ENCODE results near the gene TK1.
A peak's percentile ranks its signal among the peaks of the same experiment; 100 is the strongest.

TK1 gene

GRCh38 chr17:78130090-78130436, 56.8 kb downstream of the TK1 start:
- no peak overlapping the region for H3K4me3 ChIP-seq (ENCODE audit: low read depth, low read length)
- peaks cover 26% of the 10 kb centered on the region for H3K4me1 ChIP-seq (ENCODE audit: control insufficient read depth, insufficient read depth, low read length)
- no peaks in the 10 kb centered on the region for H3K36me3 ChIP-seq (ENCODE audit: control insufficient read depth, insufficient read depth, low read length)
- no peak overlapping the region for H3K27ac ChIP-seq (ENCODE audit: low read depth, low read length)
- peaks cover 35% of the 10 kb centered on the region for H3K27me3 ChIP-seq (ENCODE audit: control insufficient read depth, insufficient read depth, low read length)
- no peaks in the 10 kb centered on the region for H3K9me3 ChIP-seq (ENCODE audit: control insufficient read depth, insufficient read depth, low read length)
- no peak overlapping the region for H3K9ac ChIP-seq (ENCODE audit: low read depth, low read length)

- H3K36me3 ChIP-seq (ENCODE audit: control insufficient read depth, insufficient read depth, low read length), result no peaks in the 10 kb centered on the region
These were observed 57.3 kb downstream of the TK1 start for GRCh38 chr17:78129351-78130089.

GRCh38 chr17:78128551-78129350, 58.1 kb downstream of the TK1 start, which contains the start of gene TMC6:
TMC6 (minus strand) TSS chr17:78128755; CDS start chr17:78126832, 1,923 bp downstream.
- Histone ChIP-seq H3K36me3 (ENCODE audit: control insufficient read depth, insufficient read depth, low read length) (peaks cover 2% of the 10 kb centered on the region), H3K9me3 (ENCODE audit: control insufficient read depth, insufficient read depth, low read length) (no peaks in the 10 kb centered on the region), H3K4me3 (ENCODE audit: low read depth, low read length) (peak within 1 kb of the TSS; percentile 71), H3K27me3 (ENCODE audit: control insufficient read depth, insufficient read depth, low read length) (peaks cover 31% of the 10 kb centered on the region), H3K4me1 (ENCODE audit: control insufficient read depth, insufficient read depth, low read length) (peaks cover 26% of the 10 kb centered on the region), H3K27ac (ENCODE audit: low read depth, low read length) (peak within 1 kb of the TSS; percentile 79), H3K9ac (ENCODE audit: low read depth, low read length) (peak within 1 kb of the TSS; percentile 48)

More at GRCh38 chr17:78129351-78130089, 57.3 kb downstream of the TK1 start:
- Histone ChIP-seq H3K4me1 (ENCODE audit: control insufficient read depth, insufficient read depth, low read length) (peaks cover 26% of the 10 kb centered on the region), H3K27ac (ENCODE audit: low read depth, low read length) (no peak overlapping the region), H3K27me3 (ENCODE audit: control insufficient read depth, insufficient read depth, low read length) (peaks cover 35% of the 10 kb centered on the region), H3K9me3 (ENCODE audit: control insufficient read depth, insufficient read depth, low read length) (no peaks in the 10 kb centered on the region), H3K4me3 (ENCODE audit: low read depth, low read length) (no peak overlapping the region), H3K9ac (ENCODE audit: low read depth, low read length) (no peak overlapping the region)

GRCh38 chr17:78127888-78128550, 58.8 kb downstream of the TK1 start:
- peak overlapping the region; percentile 48 for H3K9ac ChIP-seq (ENCODE audit: low read depth, low read length)
- peaks cover 9% of the 10 kb centered on the region for H3K36me3 ChIP-seq (ENCODE audit: control insufficient read depth, insufficient read depth, low read length)
- H3K4me3 ChIP-seq (ENCODE audit: low read depth, low read length), result peak overlapping the region; percentile 71
- H3K27me3 ChIP-seq (ENCODE audit: control insufficient read depth, insufficient read depth, low read length), result peaks cover 24% of the 10 kb centered on the region
- H3K9me3 ChIP-seq (ENCODE audit: control insufficient read depth, insufficient read depth, low read length), result no peaks in the 10 kb centered on the region
- H3K4me1 ChIP-seq (ENCODE audit: control insufficient read depth, insufficient read depth, low read length), result peaks cover 26% of the 10 kb centered on the region
- peak overlapping the region; percentile 79 for H3K27ac ChIP-seq (ENCODE audit: low read depth, low read length)

- Histone ChIP-seq H3K9me3 (ENCODE audit: control insufficient read depth, insufficient read depth, low read length) (no peaks in the 10 kb centered on the region), H3K36me3 (ENCODE audit: control insufficient read depth, insufficient read depth, low read length) (peaks cover 16% of the 10 kb centered on the region), H3K27me3 (ENCODE audit: control insufficient read depth, insufficient read depth, low read length) (peaks cover 17% of the 10 kb centered on the region; the same call in 1 of the 2 replicates), H3K27ac (ENCODE audit: low read depth, low read length) (peak overlapping the region; percentile 69), H3K4me1 (ENCODE audit: control insufficient read depth, insufficient read depth, low read length) (peaks cover 22% of the 10 kb centered on the region), H3K9ac (ENCODE audit: low read depth, low read length) (peak overlapping the region; percentile 48), H3K4me3 (ENCODE audit: low read depth, low read length) (peak overlapping the region; percentile 71)
These were observed 59.5 kb downstream of the TK1 start for GRCh38 chr17:78127239-78127887.

GRCh38 chr17:78126895-78127238, 60.0 kb downstream of the TK1 start:
- H3K9ac ChIP-seq (ENCODE audit: low read depth, low read length), result no peak overlapping the region
- peaks cover 16% of the 10 kb centered on the region; the same call in 1 of the 2 replicates for H3K27me3 ChIP-seq (ENCODE audit: control insufficient read depth, insufficient read depth, low read length)
- peaks cover 21% of the 10 kb centered on the region for H3K4me1 ChIP-seq (ENCODE audit: control insufficient read depth, insufficient read depth, low read length)
- H3K27ac ChIP-seq (ENCODE audit: low read depth, low read length), result peak overlapping the region; percentile 69
- H3K36me3 ChIP-seq (ENCODE audit: control insufficient read depth, insufficient read depth, low read length), result peaks cover 21% of the 10 kb centered on the region
- H3K9me3 ChIP-seq (ENCODE audit: control insufficient read depth, insufficient read depth, low read length), result no peaks in the 10 kb centered on the region
- H3K4me3 ChIP-seq (ENCODE audit: low read depth, low read length), result peak overlapping the region; percentile 71; the same call in 1 of the 2 replicates

GRCh38 chr17:78125976-78126894, 60.6 kb downstream of the TK1 start:
- H3K4me3 ChIP-seq (ENCODE audit: low read depth, low read length), result no peak overlapping the region
- peaks cover 10% of the 10 kb centered on the region; the same call in 1 of the 2 replicates for H3K27me3 ChIP-seq (ENCODE audit: control insufficient read depth, insufficient read depth, low read length)
- no peak overlapping the region for H3K27ac ChIP-seq (ENCODE audit: low read depth, low read length)
- H3K4me1 ChIP-seq (ENCODE audit: control insufficient read depth, insufficient read depth, low read length), result peaks cover 21% of the 10 kb centered on the region
- H3K9me3 ChIP-seq (ENCODE audit: control insufficient read depth, insufficient read depth, low read length), result no peaks in the 10 kb centered on the region
- H3K9ac ChIP-seq (ENCODE audit: low read depth, low read length), result no peak overlapping the region
- peaks cover 23% of the 10 kb centered on the region for H3K36me3 ChIP-seq (ENCODE audit: control insufficient read depth, insufficient read depth, low read length)

- peaks cover 16% of the 10 kb centered on the region for H3K4me1 ChIP-seq (ENCODE audit: control insufficient read depth, insufficient read depth, low read length)
- H3K9me3 ChIP-seq (ENCODE audit: control insufficient read depth, insufficient read depth, low read length), result no peaks in the 10 kb centered on the region
- 0 out of 2 replicates have a peak, but pooled peaks cover under 1% of the 10 kb centered on the region for H3K27me3 ChIP-seq (ENCODE audit: control insufficient read depth, insufficient read depth, low read length)
- H3K9ac ChIP-seq (ENCODE audit: low read depth, low read length), result no peak overlapping the region
- H3K27ac ChIP-seq (ENCODE audit: low read depth, low read length), result no peak overlapping the region
- H3K4me3 ChIP-seq (ENCODE audit: low read depth, low read length), result no peak overlapping the region
- peaks cover 28% of the 10 kb centered on the region for H3K36me3 ChIP-seq (ENCODE audit: control insufficient read depth, insufficient read depth, low read length)
These were observed 61.5 kb downstream of the TK1 start for GRCh38 chr17:78125138-78125913.

- peaks cover 15% of the 10 kb centered on the region for H3K4me1 ChIP-seq (ENCODE audit: control insufficient read depth, insufficient read depth, low read length)
- H3K27ac ChIP-seq (ENCODE audit: low read depth, low read length), result no peak overlapping the region
- H3K36me3 ChIP-seq (ENCODE audit: control insufficient read depth, insufficient read depth, low read length), result peaks cover 28% of the 10 kb centered on the region
- no peak overlapping the region for H3K4me3 ChIP-seq (ENCODE audit: low read depth, low read length)
- no peaks in the 10 kb centered on the region for H3K27me3 ChIP-seq (ENCODE audit: control insufficient read depth, insufficient read depth, low read length)
- no peak overlapping the region for H3K9ac ChIP-seq (ENCODE audit: low read depth, low read length)
- no peaks in the 10 kb centered on the region for H3K9me3 ChIP-seq (ENCODE audit: control insufficient read depth, insufficient read depth, low read length)
These were observed 62.1 kb downstream of the TK1 start for GRCh38 chr17:78124836-78125137.

All from HUES48 (cell line).